Hepatocyte (in vitro differentiated cells): Measurements from ENCODE around the gene LY6G5C.

Source experiments
- CTCF ChIP-seq: fragments of 200-600 bp; sonication (generic); IDR thresholded peaks from 2 replicates; pipeline ENCODE4 v1.5.1; 2016; ENCODE audit warnings: antibody characterized with exemption, mild to moderate bottlenecking; ENCODE audit not compliant: poor library complexity
- EZH2 ChIP-seq: fragments of 200-600 bp; sonication (generic); IDR thresholded peaks from 2 replicates; pipeline ENCODE4 v1.6.1; 2016; ENCODE audit warnings: antibody characterized with exemption, mild to moderate bottlenecking, borderline replicate concordance
- EZH2phosphoT487 ChIP-seq: fragments of 200-600 bp; sonication (generic); IDR thresholded peaks from one replicate; pipeline ENCODE4 v1.6.1; 2018; ENCODE audit warnings: antibody characterized with exemption, mild to moderate bottlenecking, low read depth, moderate library complexity; ENCODE audit not compliant: unreplicated experiment, severe bottlenecking

DNA sequence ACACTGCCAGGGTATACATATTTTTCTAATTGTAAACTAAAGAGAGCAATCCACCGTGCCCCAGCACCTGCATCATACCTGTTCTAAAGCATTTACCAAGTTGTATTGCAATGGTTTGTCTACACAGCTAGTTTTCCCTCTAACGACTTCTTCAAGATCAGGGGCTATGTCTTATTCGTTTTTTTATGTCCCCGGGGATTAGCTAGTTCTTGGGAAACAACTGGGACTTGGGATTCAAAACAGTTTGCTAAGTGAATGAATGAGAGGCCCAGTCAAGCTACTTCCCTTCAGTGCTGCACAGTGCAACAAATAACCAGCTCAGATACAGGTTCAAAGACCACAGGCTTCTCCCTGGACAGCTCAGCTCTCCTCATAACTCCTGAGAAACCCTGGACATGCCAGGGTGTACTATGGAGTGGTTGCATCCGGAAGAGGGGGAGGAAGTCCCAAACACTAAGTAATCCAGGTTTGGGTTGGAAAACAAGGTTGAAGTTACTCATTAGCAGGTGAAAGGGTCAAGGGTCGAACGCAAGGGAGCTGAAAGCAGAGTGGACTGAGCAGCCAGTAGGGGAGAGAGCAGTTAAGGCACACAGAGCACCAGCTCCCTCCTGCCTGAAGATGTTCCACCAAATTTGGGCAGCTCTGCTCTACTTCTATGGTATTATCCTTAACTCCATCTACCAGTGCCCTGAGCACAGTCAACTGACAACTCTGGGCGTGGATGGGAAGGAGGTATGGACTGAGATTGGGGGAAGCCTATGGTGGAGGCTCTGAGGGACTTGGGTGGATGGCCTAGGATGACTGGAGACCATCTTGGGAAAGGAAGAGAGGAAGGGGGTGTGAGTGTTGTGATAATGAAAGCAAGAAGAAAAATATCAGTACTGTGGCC lies 25.3 kb downstream of the LY6G5C start, which contains the start of gene APOM:
- TF ChIP-seq EZH2phosphoT487 (no peak), CTCF (no peak), EZH2 (no peak)
